Adrenal gland (tissue), 12 donors: ENCODE measurements around the gene VASH1. TPM values are rescaled to one million over a fixed set of nuclear protein-coding genes. Genes with fewer than 3 reads are reported as not detected.

Experiments
- DNase-seq, 7 donors: peaks; one replicate each; pipeline ENCODE4 v3.0.0-alpha.2; 2019 to 2020
- H3K27ac ChIP-seq, 5 donors: fragments of 200-600 bp; sonication (generic) in 4 of 5; 1 replicate in 3 of 5; 2 replicates in 2 of 5; pipeline versions ENCODE4 v1.5.1 to v1.8.0; 2016 to 2020; ENCODE audit warnings: mild to moderate bottlenecking in 1 of 5
- H3K27me3 ChIP-seq: fragments of 200-600 bp; 2 replicates; pipeline ENCODE4 v1.8.0; 2021
- H3K36me3 ChIP-seq, 2 donors: fragments of 200-600 bp; replicated peaks in 1 of 2; 1 replicate in 1 of 2; 2 replicates in 1 of 2; pipeline versions ENCODE4 v1.5.1 to v1.8.0; 2018 to 2022
- H3K4me1 ChIP-seq, 2 donors: fragments of 200-600 bp; replicated peaks in 1 of 2; 1 replicate in 1 of 2; 2 replicates in 1 of 2; pipeline versions ENCODE4 v1.5.1 to v1.8.0; 2018 to 2021
- H3K4me3 ChIP-seq, 4 donors: fragments of 200-600 bp; sonication (generic) in 3 of 4; one replicate each; pipeline ENCODE4 v1.5.1; 2016 to 2018
- H3K9me3 ChIP-seq, 3 donors: fragments of 200-600 bp; sonication (generic) in 1 of 3; replicated peaks in 1 of 3; 1 replicate in 2 of 3; 2 replicates in 1 of 3; pipeline versions ENCODE4 v1.5.1 to v1.8.0; 2016 to 2021
- CTCF ChIP-seq, 6 experiments: fragments of 450-650 bp in 4 of 6; fragments of 200-600 bp in 2 of 6; sonication (generic) in 1 of 6; IDR thresholded peaks; 1 replicate in 5 of 6; 2 replicates in 1 of 6; pipeline versions ENCODE4 v1.5.1 to v1.8.0; 2016 to 2021; ENCODE audit warnings: antibody characterized with exemption in 6 of 6, mild to moderate bottlenecking in 2 of 6, moderate library complexity in 1 of 6
- POLR2A ChIP-seq, 2 donors: fragments of 450-650 bp; IDR thresholded peaks; one replicate each; pipeline ENCODE4 v1.6.1; 2017; ENCODE audit warnings: antibody characterized with exemption in 2 of 2, mild to moderate bottlenecking in 2 of 2, moderate library complexity in 1 of 2
- WGBS, 4 donors: extraction: QIAGEN DNeasy Blood & Tissue Kit in 2 of 4; methylation state at CpG; one replicate each; pipeline versions ENCODE4 v1.1.5 to v1.1.7; 2013 to 2017; 5-methylcytosine and 5-hydroxymethylcytosine counted together
- intact Hi-C, 2 donors: fragments of 100-400 bp; cut with DNase I; formaldehyde crosslinking; loops; one replicate each; pipeline versions ENCODE4 v1.14.1 to v1.15.0; 2022 to 2023
- polyA plus RNA-seq, 3 donors: library from polyadenylated mRNA; stranded (reverse); fragments of 200-250 nt in 2 of 3; fragments of 350-450 nt in 1 of 3; fragmentation: Illumina TruSeq in 1 of 3; extraction: RNeasy Lipid Tissue Mini Kit (QIAGEN cat#74804) in 1 of 3; gene quantifications; one replicate each; pipeline ENCODE4 v1.2.3, GENCODE V29; 2013 to 2014
- total RNA-seq, 9 donors: library from RNA; depleted of rRNA in 4 of 9; stranded (reverse); fragments of >200 nt in 4 of 9; fragments of 120-200 nt in 1 of 9; fragmentation: NEBNext Ultra II Directional in 1 of 9; extraction: Animal tissue kit (Norgen Biotek cat#: 25700) in 1 of 9; gene quantifications; one replicate each; pipeline versions ENCODE4 v1.1.0 to v1.2.4, GENCODE V29; 2013 to 2023
- donor health status: healthy with polysubstance abuse.
- donor health status: Bipolar disorder and iron deficiency.
- donor health status: DM: yes; HTN: yes; CAD: no.
- donor health status: DM: no; HTN: no; CAD: no.
- donor health status: DM: no; HTN: no; CAD: no.
- donor health status: DM: yes; HTN: yes; CAD: no.

Gene VASH1
- total and polyA plus RNA-seq, 12 donors: 13.6 to 58.5 (median 23.9) TPM

DNA sequence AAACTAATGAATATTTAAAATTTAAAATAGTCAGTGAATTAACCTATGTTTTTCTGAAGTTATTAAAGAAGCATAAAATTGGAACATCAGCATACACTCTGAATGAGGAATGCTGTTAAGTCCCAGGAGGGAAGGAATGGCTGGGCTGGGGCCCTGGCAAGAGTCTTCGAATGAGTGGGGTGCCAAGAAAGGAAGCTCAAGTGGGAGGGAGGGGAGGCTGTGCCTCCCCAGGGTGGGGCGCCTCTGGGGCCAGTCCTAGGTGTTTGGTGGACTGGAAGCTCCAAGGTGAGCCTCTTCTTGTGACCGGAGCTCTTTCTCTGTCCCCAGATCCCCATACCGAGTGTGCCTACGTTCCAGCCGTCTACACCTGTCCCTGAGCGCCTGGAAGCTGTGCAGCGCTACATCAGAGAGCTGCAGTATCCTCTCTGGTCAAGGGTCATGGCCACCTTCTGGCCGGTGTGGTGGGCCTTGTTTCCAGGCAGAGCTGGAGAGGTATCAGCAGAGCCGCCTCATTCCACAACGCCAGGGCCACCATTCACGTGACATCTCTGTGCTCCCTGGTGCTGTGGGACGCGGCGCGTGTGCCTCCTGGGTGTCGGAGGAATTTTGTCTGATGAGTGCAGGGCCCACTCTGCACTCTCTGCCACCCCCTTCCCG, 8.5 kb downstream of the VASH1 start:
- H3K27ac ChIP-seq: no peak overlapping the region
- no peak overlapping the region for H3K4me3 ChIP-seq
- H3K27me3 ChIP-seq: no peaks in the 10 kb centered on the region
- no peak for TF ChIP-seq POLR2A (IDR thresholded peaks at IDR 0.05)
- TF ChIP-seq CTCF (IDR thresholded peaks at IDR 0.05): no peak
- H3K9me3 ChIP-seq: no peaks in the 10 kb centered on the region
- peak in 2 of 7 donors; percentile 19 to 46 for DNase-seq
- 80 to 94% (median 89%) methylated on average over 7 to 18 of the region's 18 CpGs for WGBS, 4 donors
- H3K4me1 ChIP-seq: peaks cover 23 to 38% of the 10 kb centered on the region in 2 donors
- no peaks in the 10 kb centered on the region for H3K36me3 ChIP-seq
- intact Hi-C loops: loop anchor here in 1 of 2 donors (5.0 kb wide), 1 partner anchor 57 kb away; no protein-coding TSS in a partner anchor

DNA sequence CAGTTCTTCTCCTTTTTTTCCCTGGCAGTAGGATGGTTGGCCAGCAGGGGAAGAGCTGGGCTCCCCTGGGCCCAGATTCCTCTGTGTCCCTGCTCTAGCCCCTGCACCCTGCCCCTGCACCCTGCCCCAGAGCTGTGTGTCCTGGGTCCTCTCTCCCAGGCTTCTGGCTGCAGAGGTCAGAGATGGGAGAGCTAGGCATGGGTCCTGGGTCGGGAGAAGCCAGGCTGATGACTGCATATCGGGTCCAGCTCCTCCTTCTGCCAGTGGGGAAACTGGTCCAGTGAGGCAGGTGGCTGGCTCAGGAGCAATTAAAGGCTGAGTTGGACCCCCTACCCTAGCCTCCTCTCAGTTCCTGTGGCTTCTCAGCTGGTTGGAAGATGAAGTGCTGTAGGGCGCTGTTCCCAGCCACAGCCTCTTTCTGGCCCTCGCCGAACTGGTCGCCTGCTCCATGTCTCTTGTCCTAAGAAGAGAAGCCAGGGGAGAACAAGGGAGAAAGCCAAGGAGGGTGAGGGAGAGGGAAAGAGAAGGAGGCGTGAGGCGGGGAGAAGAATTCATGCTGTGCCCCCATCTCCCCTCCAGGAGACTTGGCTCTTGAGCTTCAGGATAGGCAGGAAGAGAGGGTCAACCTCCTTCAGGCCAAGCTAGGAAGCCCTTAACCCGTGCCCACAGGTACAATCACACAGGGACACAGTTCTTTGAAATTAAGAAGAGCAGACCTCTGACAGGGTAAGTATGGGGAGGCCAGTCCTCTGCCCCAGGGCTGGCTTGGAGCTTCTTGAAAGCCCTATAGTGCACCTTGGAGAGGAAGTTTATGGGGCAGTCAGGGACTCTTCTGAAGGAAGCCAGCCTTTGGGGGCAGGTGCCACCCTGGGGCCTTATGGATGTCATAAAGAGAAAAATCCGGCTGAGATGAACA, 9.5 kb downstream of the VASH1 start:
- intact Hi-C loops: no loop called here
- no peaks in the 10 kb centered on the region for H3K9me3 ChIP-seq
- H3K36me3 ChIP-seq: no peaks in the 10 kb centered on the region
- H3K4me1 ChIP-seq: peaks cover 23 to 44% of the 10 kb centered on the region in 2 donors
- H3K27ac ChIP-seq: no peak overlapping the region
- DNase-seq: peak in 2 of 7 donors; percentile 17 to 41
- TF ChIP-seq POLR2A (IDR thresholded peaks at IDR 0.05): no peak
- H3K27me3 ChIP-seq: no peaks in the 10 kb centered on the region
- H3K4me3 ChIP-seq: no peak overlapping the region
- 87 to 93% (median 91%) methylated on average over 10 of the region's 10 CpGs for WGBS, 4 donors

GRCh38 chr14:76771437-76771980, 10.2 kb downstream of the VASH1 start:
- TF ChIP-seq POLR2A (IDR thresholded peaks at IDR 0.05) (no peak), CTCF (IDR thresholded peaks at IDR 0.05) (no peak)
- Histone ChIP-seq H3K27ac (no peak overlapping the region), H3K4me3 (no peak overlapping the region), H3K27me3 (no peaks in the 10 kb centered on the region), H3K4me1 (peaks cover 23 to 44% of the 10 kb centered on the region in 2 donors), H3K36me3 (no peaks in the 10 kb centered on the region), H3K9me3 (no peaks in the 10 kb centered on the region)
- 80 to 98% (median 87%) methylated on average over 7 to 9 of the region's 9 CpGs for WGBS, 4 donors
- intact Hi-C loops: no loop called here
- DNase-seq: peak in 2 of 7 donors; percentile 17 to 43

GRCh38 chr14:76772300-76773187, 11.3 kb downstream of the VASH1 start:
- no peaks in the 10 kb centered on the region for H3K9me3 ChIP-seq
- H3K27me3 ChIP-seq: no peaks in the 10 kb centered on the region
- 46 to 68% (median 49%) methylated on average over 8 to 13 of the region's 13 CpGs for WGBS, 4 donors
- peak overlapping the region; percentile 19 to 90 (median 71) for H3K27ac ChIP-seq
- no peak overlapping the region for H3K4me3 ChIP-seq
- peak in 1 of 6 experiments; percentile 7 for TF ChIP-seq CTCF (IDR thresholded peaks at IDR 0.05)
- no peak for TF ChIP-seq POLR2A (IDR thresholded peaks at IDR 0.05)
- DNase-seq: peak in 5 of 7 donors; percentile 54 to 75 (median 63)
- peaks cover 22 to 48% of the 10 kb centered on the region in 2 donors for H3K4me1 ChIP-seq
- H3K36me3 ChIP-seq: no peaks in the 10 kb centered on the region
- intact Hi-C loops: no loop called here
